GM12891 (cell line): ENCODE data around the gene PSMC6.
"Not testable (repeated sequence)": the region's sequence is repeated elsewhere in the genome, so short reads cannot be mapped to it uniquely, and the experiment has no call there.

ENCODE experiments used
- PAX5 ChIP-seq: IDR thresholded peaks from 2 replicates; pipeline ENCODE4 v1.6.1; 2011; ENCODE audit warnings: low read length, moderate library complexity, mild to moderate bottlenecking; ENCODE audit not compliant: insufficient read depth, severe bottlenecking
- POLR2A ChIP-seq: IDR thresholded peaks from 2 replicates; pipeline ENCODE4 v1.6.1; 2011; ENCODE audit warnings: low read depth, low read length, control low read depth
- POLR2AphosphoS5 ChIP-seq: IDR thresholded peaks from 2 replicates; pipeline ENCODE4 v1.6.1; 2011; ENCODE audit warnings: low read depth, low read length, control low read depth
- POU2F2 ChIP-seq: IDR thresholded peaks from 2 replicates; pipeline ENCODE4 v1.6.1; 2011; ENCODE audit warnings: low read depth, mild to moderate bottlenecking, control low read depth, low read length, moderate library complexity
- SPI1 ChIP-seq: IDR thresholded peaks from 2 replicates; pipeline ENCODE4 v1.6.1; 2011; ENCODE audit warnings: low read depth, low read length, control low read depth
- TAF1 ChIP-seq: IDR thresholded peaks from 2 replicates; pipeline ENCODE4 v1.6.1; 2011; ENCODE audit warnings: low read depth, low read length, control low read depth

DNA sequence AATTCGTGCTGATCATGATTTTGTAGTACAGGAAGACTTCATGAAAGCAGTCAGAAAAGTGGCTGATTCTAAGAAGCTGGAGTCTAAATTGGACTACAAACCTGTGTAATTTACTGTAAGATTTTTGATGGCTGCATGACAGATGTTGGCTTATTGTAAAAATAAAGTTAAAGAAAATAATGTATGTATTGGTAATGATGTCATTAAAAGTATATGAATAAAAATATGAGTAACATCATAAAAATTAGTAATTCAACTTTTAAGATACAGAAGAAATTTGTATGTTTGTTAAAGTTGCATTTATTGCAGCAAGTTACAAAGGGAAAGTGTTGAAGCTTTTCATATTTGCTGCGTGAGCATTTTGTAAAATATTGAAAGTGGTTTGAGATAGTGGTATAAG, 20.5 kb downstream of the PSMC6 start:
- TF ChIP-seq POLR2AphosphoS5, POLR2A, TAF1, SPI1, PAX5, POU2F2: not testable (repeated sequence)
